HepG2 (cell line): ENCODE measurements around the gene GGNBP2.

Experiments used
- EP300 ChIP-seq, 3 experiments: sonication (generic) in 1 of 3; formaldehyde crosslinking in 1 of 3; IDR thresholded peaks; 2 replicates each; pipeline versions ENCODE4 v1.5.1 to v1.6.1; 2011 to 2020; ENCODE audit warnings: low read depth in 2 of 3, low read length in 2 of 3, borderline replicate concordance in 1 of 3, improper control_type of control experiment in 1 of 3, mild to moderate bottlenecking in 1 of 3, missing genetic modification reagents in 1 of 3, moderate library complexity in 1 of 3
- FOXM1 ChIP-seq: sonication (generic); formaldehyde crosslinking; IDR thresholded peaks from 2 replicates; pipeline ENCODE4 v1.5.0; 2020; ENCODE audit warnings: missing genetic modification reagents
- GRHL1 ChIP-seq: sonication (generic); formaldehyde crosslinking; conservative IDR thresholded peaks from 2 replicates; pipeline ENCODE4 v1.8.0; 2022; ENCODE audit warnings: missing genetic modification reagents
- JUND ChIP-seq: sonication (generic); formaldehyde crosslinking; IDR thresholded peaks from 2 replicates; pipeline ENCODE4 v1.8.0; 2022; ENCODE audit warnings: mild to moderate bottlenecking, missing genetic modification reagents
- PRPF4 ChIP-seq: fragments of 200-400 bp; formaldehyde crosslinking; IDR thresholded peaks from 2 replicates; pipeline ENCODE4 v1.6.1; 2016; ENCODE audit warnings: low read length, low read depth; ENCODE audit not compliant: poor library complexity, severe bottlenecking
- TP53 ChIP-seq: sonication (generic); formaldehyde crosslinking; conservative IDR thresholded peaks from 2 replicates; pipeline ENCODE4 v1.4.0; 2020; ENCODE audit warnings: missing genetic modification reagents
- ZKSCAN1 ChIP-seq: fragments of 150-350 bp; IDR thresholded peaks from 2 replicates; pipeline ENCODE4 v1.6.1; 2014; ENCODE audit warnings: low read length
- ZMAT5 ChIP-seq: sonication (generic); formaldehyde crosslinking; IDR thresholded peaks from 2 replicates; pipeline ENCODE4 v1.5.0; 2020; ENCODE audit warnings: mild to moderate bottlenecking, low read depth, missing genetic modification reagents, borderline replicate concordance
- ZNF546 ChIP-seq: sonication (generic); formaldehyde crosslinking; conservative IDR thresholded peaks from 2 replicates; pipeline ENCODE4 v1.8.1; 2023; ENCODE audit warnings: mild to moderate bottlenecking, missing genetic modification reagents

GRCh38 chr17:36613155-36613554 is 68.4 kb downstream of the GGNBP2 start:
- TF ChIP-seq ZKSCAN1 (no peak), EP300 (IDR thresholded peaks at IDR 0.05; ENCODE audit: low read depth in 2 of 2, low read length in 2 of 2) (no peak), EP300 (CRISPR knock-in tag; IDR thresholded peaks at IDR 0.05; ENCODE audit: borderline replicate concordance) (no peak), GRHL1 (CRISPR knock-in tag) (no peak), ZMAT5 (CRISPR knock-in tag) (no peak), FOXM1 (CRISPR knock-in tag) (no peak), ZNF546 (CRISPR knock-in tag) (no peak), TP53 (CRISPR knock-in tag) (no peak), JUND (CRISPR knock-in tag) (no peak), PRPF4 (no peak)
